Gastroesophageal sphincter (tissue), 4 donors: ENCODE results near the gene EPHX1. TPM values are rescaled to one million over a fixed set of nuclear protein-coding genes. Genes with fewer than 3 reads are reported as not detected.

ENCODE experiments used
- ATAC-seq: fragments of 150-250 bp; one replicate; pipeline ENCODE4 v1.9.1; 2016; ENCODE audit warnings: mild to moderate bottlenecking, moderate library complexity
- H3K27ac ChIP-seq, 4 donors: fragments of 200-600 bp; sonication (generic) in 3 of 4; 1 replicate in 3 of 4; 2 replicates in 1 of 4; pipeline ENCODE4 v1.5.1; 2016 to 2019
- H3K27me3 ChIP-seq: fragments of 200-600 bp; sonication (generic); one replicate; pipeline ENCODE4 v1.5.1; 2019
- H3K36me3 ChIP-seq, 2 donors: fragments of 200-600 bp; sonication (generic); one replicate each; pipeline ENCODE4 v1.5.1; 2019; ENCODE audit warnings: control low read depth in 1 of 2
- H3K4me1 ChIP-seq, 3 donors: fragments of 200-600 bp; sonication (generic); 1 replicate in 2 of 3; 2 replicates in 1 of 3; pipeline ENCODE4 v1.5.1; 2016 to 2019; ENCODE audit warnings: control low read depth in 2 of 3
- H3K4me3 ChIP-seq, 2 donors: fragments of 200-600 bp; sonication (generic); one replicate each; pipeline ENCODE4 v1.5.1; 2019; ENCODE audit warnings: mild to moderate bottlenecking in 1 of 2, moderate library complexity in 1 of 2
- H3K9me3 ChIP-seq, 3 donors: fragments of 200-600 bp; sonication (generic); one replicate each; pipeline ENCODE4 v1.5.1; 2017 to 2019; ENCODE audit warnings: control low read depth in 2 of 3
- EP300 ChIP-seq: sonication (generic); formaldehyde crosslinking; IDR thresholded peaks from one replicate; pipeline ENCODE4 v1.6.1; 2017; ENCODE audit warnings: antibody characterized with exemption, mild to moderate bottlenecking
- POLR2A ChIP-seq, 2 donors: fragments of 450-650 bp; IDR thresholded peaks; one replicate each; pipeline ENCODE4 v1.6.1; 2017; ENCODE audit warnings: antibody characterized with exemption in 2 of 2, mild to moderate bottlenecking in 2 of 2, moderate library complexity in 1 of 2
- POLR2AphosphoS5 ChIP-seq: sonication (generic); formaldehyde crosslinking; IDR thresholded peaks from one replicate; pipeline ENCODE4 v1.6.1; 2017; ENCODE audit warnings: antibody characterized with exemption
- WGBS, 2 donors: methylation state at CpG; one replicate each; pipeline ENCODE4 v1.1.5; 2018; ENCODE audit warnings: low coverage in 1 of 2; 5-methylcytosine and 5-hydroxymethylcytosine counted together
- total RNA-seq, 4 donors: library from RNA; depleted of rRNA; stranded (reverse); fragments of >200 nt; gene quantifications; one replicate each; pipeline ENCODE4 v1.1.0, GENCODE V29; 2016
- TF ChIP-seq, protein P1 (sequence below), 4 experiments: fragments of 200-600 bp in 2 of 4; fragments of 450-650 bp in 2 of 4; sonication (generic) in 1 of 4; IDR thresholded peaks; one replicate each; pipeline ENCODE4 v1.5.1; 2017 to 2019; ENCODE audit warnings: antibody characterized with exemption in 4 of 4, mild to moderate bottlenecking in 2 of 4, moderate library complexity in 2 of 4

The EPHX1 gene
- total RNA-seq, 4 donors from 2014 or later, result 74.0 to 133 (median 101) TPM

DNA sequence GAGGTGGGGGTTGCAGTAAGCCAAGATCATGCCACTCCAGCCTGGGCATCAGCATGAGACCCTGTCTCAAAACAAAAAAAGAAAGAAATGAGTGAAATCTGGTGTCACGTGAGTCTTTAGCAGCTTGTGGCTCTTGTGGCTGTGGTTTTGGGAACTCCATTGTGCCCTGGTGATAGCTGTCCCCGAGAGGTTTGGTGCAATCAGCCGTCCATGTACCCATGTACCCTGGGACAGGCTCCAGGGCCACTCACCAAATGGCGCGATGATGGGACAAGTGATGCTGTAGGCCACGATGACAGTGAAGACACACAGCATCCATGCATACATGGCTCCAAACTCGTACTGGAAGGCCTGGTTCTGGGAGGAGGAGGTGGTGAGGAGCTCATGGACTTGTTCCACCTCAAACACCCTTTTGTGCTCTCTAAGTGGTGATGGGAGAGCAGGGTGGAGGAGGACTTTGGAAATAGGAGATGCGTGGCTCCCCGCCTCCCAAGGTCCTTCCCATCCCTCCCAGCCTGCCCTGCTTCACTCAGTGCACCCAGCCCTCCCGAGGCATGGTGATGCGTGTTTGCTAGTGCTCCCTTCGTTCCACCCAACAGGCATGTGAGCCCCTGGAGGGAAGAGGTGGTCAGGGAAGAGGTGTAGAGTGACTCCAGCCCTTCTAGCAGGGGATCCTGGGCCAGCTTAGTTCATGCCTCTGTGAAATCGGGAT, 42.6 kb downstream of the EPHX1 start:
- Histone ChIP-seq H3K36me3 (peaks cover 0 to 93% of the 10 kb centered on the region in 2 donors), H3K27ac (no peak overlapping the region), H3K27me3 (no peaks in the 10 kb centered on the region), H3K9me3 (no peaks in the 10 kb centered on the region), H3K4me1 (peaks cover 0 to 36% (median 0%) of the 10 kb centered on the region in 3 donors), H3K4me3 (no peak overlapping the region)
- TF ChIP-seq, protein P1, sequence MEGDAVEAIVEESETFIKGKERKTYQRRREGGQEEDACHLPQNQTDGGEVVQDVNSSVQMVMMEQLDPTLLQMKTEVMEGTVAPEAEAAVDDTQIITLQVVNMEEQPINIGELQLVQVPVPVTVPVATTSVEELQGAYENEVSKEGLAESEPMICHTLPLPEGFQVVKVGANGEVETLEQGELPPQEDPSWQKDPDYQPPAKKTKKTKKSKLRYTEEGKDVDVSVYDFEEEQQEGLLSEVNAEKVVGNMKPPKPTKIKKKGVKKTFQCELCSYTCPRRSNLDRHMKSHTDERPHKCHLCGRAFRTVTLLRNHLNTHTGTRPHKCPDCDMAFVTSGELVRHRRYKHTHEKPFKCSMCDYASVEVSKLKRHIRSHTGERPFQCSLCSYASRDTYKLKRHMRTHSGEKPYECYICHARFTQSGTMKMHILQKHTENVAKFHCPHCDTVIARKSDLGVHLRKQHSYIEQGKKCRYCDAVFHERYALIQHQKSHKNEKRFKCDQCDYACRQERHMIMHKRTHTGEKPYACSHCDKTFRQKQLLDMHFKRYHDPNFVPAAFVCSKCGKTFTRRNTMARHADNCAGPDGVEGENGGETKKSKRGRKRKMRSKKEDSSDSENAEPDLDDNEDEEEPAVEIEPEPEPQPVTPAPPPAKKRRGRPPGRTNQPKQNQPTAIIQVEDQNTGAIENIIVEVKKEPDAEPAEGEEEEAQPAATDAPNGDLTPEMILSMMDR (IDR thresholded peaks at IDR 0.05), result no peak
- TF ChIP-seq POLR2AphosphoS5 (no peak), EP300 (no peak)
- WGBS, 2 donors, result 77 to 89% methylated on average over 3 to 5 of the region's 13 CpGs
- ATAC-seq, result no peak

DNA sequence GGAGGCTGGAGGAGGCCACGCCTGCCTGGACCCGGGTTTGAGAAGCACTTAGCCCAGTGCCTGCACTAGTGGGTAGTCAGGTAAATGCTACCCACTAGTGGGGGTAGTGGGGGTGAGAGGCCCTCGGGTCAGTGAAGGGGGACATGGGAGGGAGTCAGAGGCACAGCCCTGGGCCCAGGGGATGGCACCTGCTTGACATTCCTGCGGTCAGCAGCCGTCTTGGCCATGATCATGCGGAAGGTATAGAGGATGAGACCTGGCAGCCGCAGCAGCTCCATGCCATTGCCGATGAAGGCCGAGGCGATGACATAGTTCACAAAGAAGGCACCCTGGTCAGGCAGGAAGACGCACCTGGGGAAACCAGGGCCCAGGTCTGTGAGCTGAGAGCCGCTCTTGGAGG, 43.5 kb downstream of the EPHX1 start:
- WGBS, 2 donors, result 83% methylated on average over 1 of the region's 12 CpGs; no CpG with 5 or more reads in 1 of the 2 donors
- Histone ChIP-seq H3K4me1 (peaks cover 0 to 29% (median 0%) of the 10 kb centered on the region in 3 donors), H3K36me3 (peaks cover 0 to 93% of the 10 kb centered on the region in 2 donors), H3K27ac (no peak overlapping the region), H3K27me3 (no peaks in the 10 kb centered on the region), H3K4me3 (no peak overlapping the region), H3K9me3 (no peaks in the 10 kb centered on the region)
- TF ChIP-seq POLR2A (IDR thresholded peaks at IDR 0.05) (no peak), POLR2AphosphoS5 (no peak), EP300 (no peak)
- TF ChIP-seq, protein P1 (IDR thresholded peaks at IDR 0.05), result no peak
- no peak for ATAC-seq

DNA sequence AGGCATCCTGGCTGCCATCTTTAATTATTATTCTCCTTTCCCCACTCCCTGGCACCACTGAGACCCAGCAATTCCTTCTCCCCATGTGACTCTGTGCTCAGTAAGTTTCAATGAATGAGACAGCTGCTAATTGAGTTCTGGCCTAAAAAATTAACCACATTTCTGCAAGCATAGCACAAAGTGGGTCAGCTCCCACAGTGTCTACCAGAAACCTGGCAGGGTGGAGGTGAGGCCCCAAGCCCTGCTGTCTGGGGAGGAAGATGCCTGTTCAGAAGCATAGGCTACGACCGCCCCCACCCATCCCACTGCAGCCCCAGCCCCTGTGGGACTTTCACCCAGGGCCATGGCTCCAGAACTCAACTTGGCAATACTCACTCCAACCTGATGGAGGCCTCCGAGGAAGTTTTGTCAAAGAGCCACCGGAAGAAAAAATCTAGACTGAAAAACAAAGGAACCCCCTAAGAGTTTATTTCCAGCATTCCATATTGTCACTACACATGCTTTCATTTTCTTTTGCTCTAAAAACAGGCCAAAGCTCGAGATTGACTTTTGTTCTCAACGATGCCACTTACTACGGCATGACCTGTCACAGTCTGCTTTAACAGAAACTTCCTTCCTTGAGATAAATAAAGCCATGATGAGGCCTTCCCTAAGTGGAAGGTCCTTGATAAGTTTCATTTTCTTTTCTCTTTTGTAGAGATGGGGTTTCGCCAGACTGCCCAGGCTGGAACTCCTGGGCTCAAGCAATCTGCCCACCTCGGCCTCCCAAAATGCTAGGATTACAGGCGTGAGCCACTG, 45.8 kb downstream of the EPHX1 start:
- H3K4me3 ChIP-seq, result no peak overlapping the region
- TF ChIP-seq POLR2A (IDR thresholded peaks at IDR 0.05), result no peak
- H3K36me3 ChIP-seq, result peaks cover 0 to 100% of the 10 kb centered on the region in 2 donors
- ATAC-seq, result no peak
- no peaks in the 10 kb centered on the region for H3K9me3 ChIP-seq
- H3K27me3 ChIP-seq, result no peaks in the 10 kb centered on the region
- WGBS, 2 donors, result 75 to 78% methylated on average over 6 to 7 of the region's 10 CpGs
- peaks cover 0 to 12% (median 0%) of the 10 kb centered on the region in 3 donors for H3K4me1 ChIP-seq
- H3K27ac ChIP-seq, result no peak overlapping the region

DNA sequence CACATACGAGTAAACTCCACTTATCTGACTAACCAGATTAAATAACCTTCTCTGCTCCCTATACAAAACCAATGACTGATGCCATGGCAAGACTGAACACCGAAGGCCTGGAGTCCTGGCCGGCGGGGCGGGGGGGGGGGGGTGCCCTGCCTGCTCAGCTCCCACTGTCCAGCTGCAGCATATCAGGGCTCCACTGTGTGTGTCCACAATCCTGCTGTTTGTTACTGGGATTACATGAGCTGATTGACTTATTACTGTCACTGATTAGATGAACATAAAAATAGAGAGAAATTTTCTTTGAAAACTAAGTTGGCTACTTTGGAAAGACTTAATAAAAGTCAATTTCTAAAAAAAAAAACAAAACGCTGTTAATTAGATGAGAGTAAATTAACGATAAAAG, 47.3 kb downstream of the EPHX1 start:
- Histone ChIP-seq H3K27ac (no peak overlapping the region), H3K36me3 (peaks cover 0 to 100% of the 10 kb centered on the region in 2 donors), H3K4me3 (no peak overlapping the region), H3K4me1 (no peaks in the 10 kb centered on the region), H3K9me3 (no peaks in the 10 kb centered on the region), H3K27me3 (no peaks in the 10 kb centered on the region)
- 69 to 77% methylated on average over 2 of the region's 7 CpGs for WGBS, 2 donors
- TF ChIP-seq EP300 (no peak), POLR2AphosphoS5 (no peak), POLR2A (IDR thresholded peaks at IDR 0.05) (no peak)
- TF ChIP-seq, protein P1 (IDR thresholded peaks at IDR 0.05), result no peak
- ATAC-seq, result no peak

DNA sequence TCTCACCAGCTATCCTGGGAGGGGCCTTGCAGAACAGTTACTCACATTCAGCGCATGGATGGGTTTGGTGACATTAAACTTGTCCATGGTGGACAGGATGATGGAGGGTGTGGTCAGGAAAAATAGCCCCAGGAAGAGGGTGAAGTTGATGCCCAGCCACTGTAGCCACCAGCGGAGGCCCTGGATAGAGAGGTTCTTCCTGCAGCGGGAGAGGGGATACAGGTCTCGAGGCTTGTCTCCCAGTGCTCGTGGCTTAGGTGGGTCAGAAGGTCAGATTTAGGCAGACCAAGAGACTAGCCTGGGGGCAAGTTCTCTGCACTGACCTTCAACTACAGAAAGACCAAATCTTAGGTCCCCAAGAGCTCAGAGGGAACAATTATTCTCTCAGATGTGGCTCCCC, 49.2 kb downstream of the EPHX1 start:
- no peak for ATAC-seq
- Histone ChIP-seq H3K9me3 (no peaks in the 10 kb centered on the region), H3K4me3 (no peak overlapping the region), H3K27ac (no peak overlapping the region), H3K36me3 (peaks cover 0 to 98% of the 10 kb centered on the region in 2 donors), H3K27me3 (no peaks in the 10 kb centered on the region), H3K4me1 (peaks cover 0 to 14% (median 0%) of the 10 kb centered on the region in 3 donors)
- TF ChIP-seq POLR2AphosphoS5, result no peak
- no peak for TF ChIP-seq EP300
- TF ChIP-seq POLR2A (IDR thresholded peaks at IDR 0.05), result no peak
- TF ChIP-seq, protein P1 (IDR thresholded peaks at IDR 0.05), result no peak
- WGBS, 2 donors, result 89 to 93% methylated on average over 3 of the region's 5 CpGs
